HG03469 (cell line): Measurements from ENCODE around the gene MPPE1.

Source experiments
- ATAC-seq: cut with Tn5 transposase; IDR thresholded peaks from one replicate; pipeline ENCODE4 v1.9.1; 2021; ENCODE audit warnings: mild to moderate bottlenecking, moderate library complexity, moderate number of reproducible peaks; ENCODE audit not compliant: unreplicated experiment

The MPPE1 gene

DNA sequence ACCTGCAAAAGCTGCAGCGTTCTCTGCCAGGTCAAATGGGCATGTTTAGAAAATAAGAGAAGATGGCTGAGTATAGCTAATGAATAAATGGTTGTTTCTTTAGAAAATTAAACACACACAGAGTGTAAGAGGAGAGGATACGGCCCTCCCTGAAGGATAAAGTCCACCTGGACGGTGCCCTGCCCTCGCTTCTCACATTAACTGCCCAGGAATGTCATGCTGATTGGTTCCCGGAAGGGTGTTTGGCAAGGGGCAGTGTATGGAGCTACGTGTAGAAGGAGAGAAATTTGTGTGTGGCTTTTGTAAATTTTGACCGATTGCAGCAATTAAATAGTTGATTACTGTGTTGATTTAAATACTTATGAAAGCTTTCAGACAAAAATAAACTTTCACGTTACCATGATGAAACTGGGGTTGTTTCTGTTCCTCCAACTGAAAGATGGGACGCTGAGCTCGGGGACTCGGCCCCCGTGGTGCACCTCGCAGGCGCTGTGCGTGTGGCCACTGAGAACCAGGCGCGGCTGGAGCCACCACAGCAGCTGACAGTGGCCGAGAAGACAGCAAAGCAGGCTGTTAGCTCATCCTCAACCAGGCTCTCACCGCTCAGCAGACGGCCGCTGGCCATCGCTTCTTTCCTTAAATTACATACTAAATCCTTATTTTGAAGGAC is 22.7 kb downstream of the MPPE1 start:
- no peak for ATAC-seq

DNA sequence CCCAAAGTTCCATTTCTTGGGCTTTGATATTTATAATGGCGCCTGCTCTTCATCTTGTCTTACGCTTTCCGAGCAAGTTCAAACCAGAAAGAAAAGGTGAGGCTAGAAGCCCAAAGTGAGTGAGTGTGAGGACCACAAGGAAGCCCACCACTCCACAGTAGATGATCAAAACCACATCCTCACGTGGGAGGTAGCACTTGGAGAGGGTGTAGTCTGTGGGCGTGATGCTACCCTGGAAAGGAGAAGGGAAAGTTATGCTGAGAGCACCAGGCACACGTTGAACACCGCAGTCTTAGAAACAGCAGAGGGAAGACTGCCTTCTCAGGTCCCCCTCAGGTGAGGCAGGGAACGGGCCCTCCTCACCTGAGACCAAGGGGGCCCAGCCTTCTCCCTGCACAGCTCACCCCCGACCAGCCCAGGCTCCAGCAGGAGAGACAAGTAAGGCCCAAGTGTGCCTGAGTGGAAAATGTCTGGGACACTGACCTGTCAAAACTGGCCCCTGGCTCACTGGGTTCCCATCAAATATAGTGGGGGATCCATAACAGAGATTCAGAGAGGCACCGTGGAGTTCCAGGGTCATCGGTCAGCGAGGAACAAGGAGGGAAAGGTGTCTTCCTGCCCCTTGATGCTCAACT is 23.6 kb downstream of the MPPE1 start:
- ATAC-seq, result no peak

DNA sequence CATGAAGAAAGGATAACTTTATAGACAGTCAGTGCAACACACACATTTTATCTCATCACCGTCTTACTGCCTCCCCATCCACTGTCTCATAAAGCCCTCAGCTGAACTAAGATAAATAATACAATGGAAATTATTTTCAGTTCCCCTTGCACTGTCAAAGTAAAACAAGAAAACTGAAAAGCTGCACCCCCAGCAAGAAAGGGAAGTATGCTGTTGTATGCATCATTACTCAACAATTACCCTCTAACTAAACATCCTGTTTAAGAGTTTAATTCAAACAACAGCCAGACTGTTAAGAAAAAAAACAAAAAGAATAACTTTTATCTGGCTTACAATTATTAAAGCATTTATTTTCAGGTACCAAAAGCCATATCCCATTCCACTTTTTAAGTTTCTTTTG is 25.0 kb downstream of the MPPE1 start:
- peak; percentile 90 for ATAC-seq

DNA sequence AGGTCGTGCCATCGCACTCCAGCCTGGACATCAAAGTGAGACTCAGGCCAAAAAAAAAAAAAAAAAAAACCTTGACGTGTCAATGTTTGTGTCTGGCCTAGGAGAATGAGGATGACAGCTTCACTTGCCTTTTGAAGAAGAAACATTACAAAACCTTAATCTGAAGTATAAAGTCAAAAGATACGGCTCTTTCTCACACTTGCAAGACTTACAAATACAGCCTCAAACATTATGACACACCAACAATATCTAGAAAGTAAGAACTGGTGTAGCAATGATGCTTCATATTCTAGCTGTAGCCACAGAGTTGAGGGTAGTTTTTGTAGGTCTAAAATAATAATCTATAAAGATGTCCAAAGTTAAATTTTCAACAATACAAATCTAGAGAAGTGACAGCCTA is 25.5 kb downstream of the MPPE1 start:
- ATAC-seq, result no peak

DNA sequence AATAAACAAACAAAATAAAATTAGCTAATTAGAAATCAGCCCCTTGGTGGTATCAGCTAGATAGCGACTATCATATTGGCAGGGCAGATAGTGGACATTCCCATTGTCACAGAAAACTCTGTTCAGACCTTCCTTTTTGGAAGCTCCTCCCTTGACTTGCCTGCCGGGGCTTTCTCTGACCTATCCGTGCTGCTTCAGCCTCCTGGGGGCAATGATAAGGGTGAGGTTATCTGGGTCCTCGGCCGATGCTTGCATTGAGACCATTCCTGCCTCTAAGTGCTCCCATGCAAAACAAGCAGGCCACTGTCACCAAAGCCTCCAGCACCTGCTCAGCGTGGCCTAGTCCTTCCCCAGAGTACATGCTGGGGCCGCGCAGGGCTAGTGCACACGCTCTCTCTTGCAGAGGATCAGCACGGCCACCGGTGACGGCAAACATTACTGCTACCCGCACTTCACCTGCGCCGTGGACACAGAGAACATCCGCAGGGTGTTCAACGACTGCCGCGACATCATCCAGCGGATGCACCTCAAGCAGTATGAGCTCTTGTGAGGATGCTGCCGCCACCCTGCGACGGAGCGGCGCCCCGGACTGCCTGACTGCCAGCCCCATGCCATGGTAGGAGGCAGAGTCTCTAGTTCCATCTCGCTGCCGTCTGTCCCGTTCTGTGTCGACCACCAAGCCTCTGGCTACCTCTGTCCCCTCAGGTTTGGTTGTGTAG is 27.4 kb downstream of the MPPE1 start:
- no peak for ATAC-seq

DNA sequence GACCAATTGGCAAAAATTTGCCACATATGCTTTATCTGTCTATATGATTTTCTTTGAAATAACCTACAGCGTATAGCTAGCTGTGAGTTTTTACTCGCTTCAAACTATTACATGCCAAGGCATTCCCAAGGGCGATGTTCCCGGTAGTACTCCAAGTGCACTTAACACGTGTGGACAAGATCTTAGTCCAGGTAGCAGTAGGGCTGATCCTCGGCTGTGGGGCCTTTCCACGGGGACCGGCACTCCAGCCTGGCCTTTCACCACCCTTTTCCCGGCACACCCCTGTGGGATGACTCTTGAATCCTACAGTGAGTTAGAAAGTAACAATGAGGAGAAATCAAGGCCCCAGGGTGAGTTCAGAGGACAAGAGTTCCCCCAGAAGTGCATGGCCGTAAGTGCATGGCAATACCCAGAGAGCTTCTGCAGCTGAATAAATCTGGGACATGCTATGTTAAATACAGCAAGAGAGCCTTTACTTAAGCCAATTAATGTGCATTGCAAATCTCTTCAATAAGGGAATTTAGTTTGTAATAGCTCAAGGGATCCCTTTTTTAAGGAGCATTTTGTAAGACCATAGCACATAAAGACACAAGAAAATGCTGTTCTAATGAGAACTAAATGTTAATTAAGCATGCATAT is 30.5 kb downstream of the MPPE1 start:
- ATAC-seq, result no peak

DNA sequence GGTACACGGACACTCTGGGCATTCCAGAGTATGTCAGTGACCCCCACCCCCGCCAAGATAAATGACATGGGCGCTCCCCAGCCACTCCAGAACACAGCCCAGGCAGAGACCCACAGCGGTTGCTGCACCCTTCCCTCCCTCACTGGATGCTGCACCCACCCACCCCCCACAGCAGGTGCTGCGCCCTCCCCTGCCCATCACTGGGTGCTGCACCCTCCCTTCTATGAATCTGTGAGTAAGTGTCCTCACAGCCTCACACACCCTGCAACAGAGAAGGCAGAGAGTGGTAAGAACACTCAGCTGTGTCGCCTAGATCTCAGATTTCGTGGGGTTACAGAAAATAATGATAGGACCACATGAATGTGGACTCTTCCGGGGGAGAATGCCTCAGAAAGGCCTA is 33.4 kb downstream of the MPPE1 start:
- no peak for ATAC-seq

DNA sequence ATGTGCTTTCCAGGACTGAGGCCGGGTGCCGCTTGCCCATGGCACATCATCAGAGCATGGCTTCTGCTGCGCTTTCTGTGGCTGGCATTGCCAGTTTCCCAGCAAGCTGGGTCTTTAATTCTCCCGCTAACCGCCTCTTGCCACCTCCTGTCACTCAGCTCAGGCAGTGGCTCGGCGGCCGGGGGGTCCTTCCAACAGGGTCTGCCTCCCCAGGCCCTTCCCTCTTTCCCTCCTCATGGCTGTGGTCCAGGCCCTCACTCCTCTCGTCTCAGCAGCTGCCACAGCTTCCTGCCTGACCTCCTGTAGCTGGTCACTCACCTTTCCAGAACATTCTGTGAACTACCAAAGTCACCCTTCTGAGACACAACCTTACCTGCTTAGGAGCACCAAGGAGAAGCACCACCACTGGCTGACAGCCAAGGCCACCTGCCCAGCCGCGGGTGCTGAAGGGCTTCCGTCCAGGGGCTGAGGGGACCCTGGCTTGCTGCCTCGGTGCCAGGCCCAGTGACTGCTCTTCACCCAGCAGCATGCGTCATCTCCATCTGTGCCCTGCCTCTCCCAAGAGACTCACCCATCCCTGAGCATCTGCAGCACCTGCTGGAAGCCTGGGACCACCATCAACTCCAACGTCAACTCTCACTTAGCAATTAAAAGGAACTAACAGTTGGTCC is 34.3 kb downstream of the MPPE1 start:
- no peak for ATAC-seq

DNA sequence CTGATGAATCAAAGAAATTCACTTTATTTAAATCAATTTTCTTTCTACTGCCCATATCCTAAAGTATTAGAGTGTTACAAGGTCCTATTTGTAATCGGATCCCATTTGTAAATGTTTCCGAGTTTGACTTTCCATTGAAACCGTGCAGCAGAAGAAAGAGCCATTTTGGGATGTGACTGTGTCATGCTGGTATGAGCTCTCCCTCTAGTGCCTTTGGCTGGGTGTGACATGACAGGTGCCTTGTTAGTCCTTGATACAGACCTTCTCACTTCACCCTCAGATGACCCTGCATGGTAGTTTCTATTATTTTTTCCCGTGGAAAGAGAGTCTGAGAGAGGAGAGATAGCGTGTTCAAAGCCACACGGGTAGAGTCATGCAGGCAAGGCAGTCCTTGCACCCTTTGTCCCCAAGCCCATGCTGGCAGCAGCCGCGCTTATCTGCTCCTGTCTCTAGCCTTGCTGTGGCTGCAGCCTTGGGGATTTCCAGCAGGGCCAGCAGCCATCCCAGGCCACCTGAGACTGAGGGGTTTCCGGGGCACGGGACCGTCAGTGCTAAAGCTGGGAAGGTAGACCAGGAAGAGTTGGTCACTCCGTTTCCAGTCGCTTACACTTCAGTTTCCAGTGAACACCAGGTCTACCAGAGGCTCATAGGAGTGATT is 35.5 kb downstream of the MPPE1 start:
- no peak for ATAC-seq

DNA sequence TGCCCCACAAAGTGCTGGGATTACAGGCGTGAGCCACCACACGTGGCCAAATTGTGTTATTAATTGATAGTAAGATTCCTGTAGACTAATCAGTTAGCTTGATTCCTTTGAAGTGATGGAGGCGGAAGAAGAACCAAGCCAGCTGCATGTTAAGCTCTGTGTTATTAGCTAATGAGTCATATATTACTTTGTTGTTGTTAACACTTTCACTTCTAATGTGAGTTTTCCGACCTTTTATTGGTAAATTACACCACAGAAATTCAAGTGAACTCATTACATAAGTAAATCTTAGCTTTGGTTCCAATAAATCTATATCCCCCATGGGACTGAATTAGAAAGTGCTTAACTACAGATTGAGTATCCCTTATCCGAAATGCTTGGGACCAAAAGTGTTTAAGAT is 36.6 kb downstream of the MPPE1 start:
- no peak for ATAC-seq

DNA sequence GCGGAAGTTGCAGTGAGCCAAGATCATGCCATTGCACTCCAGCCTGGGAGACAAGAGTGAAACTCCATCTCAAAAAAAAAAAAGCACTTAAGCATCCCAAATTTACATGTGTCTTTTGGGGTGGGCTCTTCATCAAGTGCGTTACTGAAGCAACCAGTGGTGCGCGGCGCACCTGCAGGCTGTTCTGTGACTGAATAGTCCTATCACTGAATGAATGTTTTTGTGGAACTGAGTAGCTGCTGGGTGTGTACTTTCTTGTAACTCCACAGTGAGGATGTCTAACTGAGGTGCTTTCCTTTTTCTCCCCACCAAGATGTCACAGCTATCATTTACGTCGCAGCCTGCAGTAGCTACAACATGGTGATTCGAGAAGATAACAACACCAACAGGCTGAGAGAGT is 39.9 kb downstream of the MPPE1 start:
- no peak for ATAC-seq

DNA sequence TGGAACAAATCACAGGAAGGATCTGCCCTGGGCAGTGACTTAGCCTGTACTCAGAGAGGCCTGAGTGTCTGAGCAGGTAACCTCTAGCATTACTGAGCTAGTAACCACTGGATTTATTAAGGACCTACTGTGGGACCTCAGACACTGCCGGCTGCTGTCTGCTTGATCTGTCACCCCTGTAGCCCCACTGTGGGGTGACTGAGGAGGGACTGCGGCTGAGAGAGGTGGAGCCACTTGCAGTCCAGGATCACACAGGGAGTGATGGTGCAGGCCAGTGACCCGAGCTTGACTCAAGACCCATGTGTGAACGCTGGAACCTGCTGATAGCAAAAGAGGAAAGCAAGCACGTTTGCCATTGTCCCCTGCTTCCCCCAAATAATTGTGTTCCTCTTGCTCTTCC is 41.4 kb downstream of the MPPE1 start:
- no peak for ATAC-seq

DNA sequence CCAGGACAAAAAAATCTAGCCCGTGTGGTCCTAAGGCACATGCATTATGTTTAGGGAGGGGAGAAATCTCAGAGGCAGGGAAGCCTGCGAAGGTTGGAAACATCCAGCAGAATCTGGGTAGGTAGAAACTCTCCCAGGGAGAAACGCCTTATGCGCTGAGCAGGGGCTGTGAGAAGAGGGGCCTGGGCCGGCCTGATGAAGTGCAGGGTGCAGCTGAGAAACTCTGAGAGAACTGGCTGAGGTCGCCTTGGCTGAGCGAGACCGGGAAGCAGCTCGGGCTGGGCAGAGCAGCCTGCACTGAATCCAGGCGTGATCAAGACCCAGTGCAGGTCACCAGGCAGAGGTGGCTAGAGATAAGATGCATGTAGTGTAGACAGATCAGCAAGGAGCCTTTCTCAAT is 41.8 kb downstream of the MPPE1 start:
- ATAC-seq, result no peak

DNA sequence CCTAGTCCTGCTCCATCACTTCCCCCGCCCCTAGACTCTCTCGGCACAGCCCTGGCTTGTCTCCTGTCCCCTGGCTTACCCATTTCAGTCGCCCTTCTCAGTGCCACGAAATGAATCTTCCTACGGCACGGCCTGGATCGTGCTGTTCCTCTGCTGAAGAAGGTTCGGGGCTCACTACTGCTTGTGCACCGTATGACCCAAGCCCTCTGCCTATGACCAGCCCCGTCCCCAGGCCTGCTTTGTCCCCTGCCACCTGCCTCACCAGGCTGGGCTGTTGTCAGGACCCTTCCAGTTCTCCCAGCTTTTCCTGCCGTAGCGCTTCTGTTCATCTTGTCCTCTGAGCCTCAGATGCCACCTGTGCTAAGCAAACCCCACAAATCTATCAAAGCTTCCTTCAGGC is 43.0 kb downstream of the MPPE1 start:
- no peak for ATAC-seq

DNA sequence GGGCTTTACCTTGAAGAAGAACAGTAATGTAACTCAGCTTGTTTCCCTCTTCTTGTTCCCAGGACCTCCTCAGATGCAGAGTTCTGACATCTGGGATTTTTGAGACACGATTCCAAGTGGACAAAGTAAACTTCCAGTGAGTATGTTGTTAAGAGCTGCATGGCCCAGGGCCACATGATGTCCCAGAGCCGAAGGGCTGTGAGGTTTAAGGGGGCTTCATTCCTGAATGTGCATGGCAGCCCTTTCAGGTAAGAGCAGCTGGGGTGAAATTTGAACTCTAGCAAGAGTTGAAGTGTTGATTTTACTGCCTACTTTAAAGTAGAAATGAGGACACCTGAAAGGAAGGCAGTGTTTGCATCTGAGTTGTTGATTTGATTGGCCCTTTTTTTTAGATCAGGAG is 43.6 kb downstream of the MPPE1 start:
- no peak for ATAC-seq

DNA sequence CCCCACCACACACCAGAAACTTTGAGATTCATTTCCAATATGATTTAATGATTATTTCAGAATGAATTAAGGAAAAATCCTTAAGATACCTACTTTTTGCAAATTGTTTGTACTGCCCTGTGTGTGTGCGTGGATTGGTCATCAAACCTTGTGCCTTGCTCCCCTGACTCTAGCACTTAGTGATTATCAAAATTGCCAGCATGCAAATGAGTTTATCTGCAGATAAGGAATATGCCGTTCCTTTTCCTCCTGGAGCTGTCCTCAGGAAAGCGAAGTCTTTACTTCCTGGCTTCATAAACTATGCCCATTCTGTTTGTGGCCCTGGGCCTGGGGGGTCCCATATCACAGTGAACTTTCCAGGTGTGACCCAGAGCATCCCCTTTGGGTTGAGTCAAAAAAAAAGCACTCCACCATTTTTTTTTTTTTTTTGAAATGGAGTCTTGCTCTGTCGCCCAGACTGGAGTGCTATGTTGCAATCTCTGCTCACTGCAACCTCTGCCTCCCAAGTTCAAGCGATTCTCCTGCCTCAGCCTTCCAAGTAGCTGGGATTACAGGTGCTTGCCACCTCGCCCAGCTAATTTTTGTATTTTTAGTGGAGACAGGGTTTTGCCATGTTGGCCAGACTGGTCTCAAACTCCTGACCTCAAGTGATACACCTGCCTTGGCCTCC is 45.5 kb downstream of the MPPE1 start:
- no peak for ATAC-seq

DNA sequence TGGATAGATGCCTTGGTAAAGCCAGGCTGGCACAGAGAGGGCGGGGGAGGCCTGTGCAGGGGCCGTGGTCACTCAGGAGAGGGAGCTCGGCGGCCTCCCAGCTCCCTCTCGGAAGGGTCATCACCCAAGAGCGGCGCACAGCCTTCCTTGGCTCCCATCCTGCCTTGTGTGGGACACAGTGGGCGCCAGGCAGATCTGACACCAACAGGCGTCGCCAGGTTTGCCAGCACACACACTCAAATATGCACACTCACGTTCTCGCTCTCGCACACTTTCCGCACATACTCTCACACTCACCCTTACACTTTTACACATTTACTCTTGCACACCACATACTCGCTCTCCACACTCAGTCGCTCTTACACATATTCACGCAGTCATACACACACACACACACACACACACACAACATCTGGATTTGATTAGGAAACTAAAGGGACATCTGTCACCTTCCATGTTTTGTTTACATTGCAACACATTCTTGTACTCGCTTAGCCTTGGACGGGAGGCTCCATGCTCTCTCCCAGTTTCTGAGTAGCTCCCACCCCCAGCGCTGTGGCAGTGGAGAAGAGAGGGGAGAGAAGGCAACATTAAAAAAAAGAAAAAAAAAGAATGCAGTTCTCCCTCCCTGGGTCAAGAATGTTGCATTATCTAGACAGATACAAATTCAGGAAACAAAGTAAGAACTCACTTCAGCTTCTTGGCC is 46.4 kb downstream of the MPPE1 start:
- no peak for ATAC-seq

DNA sequence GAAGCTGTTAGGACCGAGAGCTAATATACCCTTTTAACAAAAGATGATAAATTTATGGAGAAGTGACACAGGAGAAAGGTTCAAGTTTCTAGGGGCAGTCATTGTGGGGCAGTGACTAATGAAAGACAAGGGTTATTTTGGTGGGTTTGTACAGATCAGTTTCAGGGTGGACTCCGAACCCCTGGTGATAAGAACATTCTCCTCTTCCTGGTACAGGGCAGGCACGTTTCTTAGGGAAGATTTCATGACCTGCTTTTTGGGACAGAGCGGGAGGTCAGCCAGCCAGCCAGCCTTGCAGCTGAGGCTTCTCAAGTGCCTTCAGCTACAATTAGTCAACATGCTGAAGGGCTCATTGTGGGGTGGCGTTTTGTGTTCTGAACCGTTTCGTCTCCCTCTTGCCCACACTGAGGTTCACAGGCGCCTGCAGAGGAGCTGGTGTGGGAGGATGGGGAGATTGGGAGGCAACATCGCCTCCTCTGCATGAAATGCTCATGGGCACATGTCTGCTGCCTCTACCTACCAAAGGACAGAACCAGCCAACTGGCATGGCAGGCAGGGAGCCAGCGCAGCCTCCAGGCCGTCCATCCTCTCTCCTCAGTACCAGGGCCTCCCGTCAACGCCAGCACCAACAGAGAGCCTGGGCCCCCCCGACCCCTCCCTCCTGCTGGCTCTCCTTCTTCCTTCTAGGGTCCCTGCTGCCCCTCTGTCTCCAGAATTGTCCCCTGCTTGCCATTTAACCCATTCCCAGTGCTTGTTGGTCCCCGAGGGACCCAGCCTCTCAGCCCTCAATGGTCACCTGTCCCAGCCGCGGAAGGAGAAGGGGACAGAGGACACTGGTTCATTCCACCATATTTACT is 47.3 kb downstream of the MPPE1 start:
- ATAC-seq, result no peak
